ENCODE results near the gene MRPL45. TPM values are rescaled to one million over a fixed set of nuclear protein-coding genes. Genes with fewer than 3 reads are reported as not detected.

MRPL45 gene
- total RNA-seq, 1 donor from 2014 or later, result 46.3 TPM

GRCh38 chr17:38322156-38322779 is 25.3 kb downstream of the MRPL45 start:
- Mint-ChIP-seq H3K36me3 (ENCODE audit: insufficient read depth) (peaks cover 17% of the 10 kb centered on the region), H3K27ac (no peak overlapping the region), H3K27me3 (peaks cover 5% of the 10 kb centered on the region), H3K4me1 (ENCODE audit: low read depth) (peaks cover 19% of the 10 kb centered on the region), H3K9me3 (ENCODE audit: low read depth) (no peaks in the 10 kb centered on the region), H3K4me3 (ENCODE audit: low read depth) (no peak overlapping the region)
- TF ChIP-seq CTCF (IDR thresholded peaks at IDR 0.05; ENCODE audit: unreplicated experiment), result peak; percentile 73
- peak; percentile 63 for DNase-seq (ENCODE audit: low spot score, unreplicated experiment)

GRCh38 chr17:38322897-38323296 is 25.9 kb downstream of the MRPL45 start:
- no peak overlapping the region for H3K4me3 Mint-ChIP-seq (ENCODE audit: low read depth)
- no peak for TF ChIP-seq CTCF (IDR thresholded peaks at IDR 0.05; ENCODE audit: unreplicated experiment)
- peaks cover 15% of the 10 kb centered on the region for H3K36me3 Mint-ChIP-seq (ENCODE audit: insufficient read depth)
- peaks cover 9% of the 10 kb centered on the region for H3K27me3 Mint-ChIP-seq
- no peak overlapping the region for H3K27ac Mint-ChIP-seq
- no peaks in the 10 kb centered on the region for H3K9me3 Mint-ChIP-seq (ENCODE audit: low read depth)
- peaks cover 19% of the 10 kb centered on the region for H3K4me1 Mint-ChIP-seq (ENCODE audit: low read depth)
- no peak for DNase-seq (ENCODE audit: low spot score, unreplicated experiment)

- peaks cover 17% of the 10 kb centered on the region for H3K27me3 Mint-ChIP-seq
- H3K27ac Mint-ChIP-seq, result no peak overlapping the region
- no peak for DNase-seq (ENCODE audit: low spot score, unreplicated experiment)
- H3K4me3 Mint-ChIP-seq (ENCODE audit: low read depth), result no peak overlapping the region
- H3K36me3 Mint-ChIP-seq (ENCODE audit: insufficient read depth), result peaks cover 12% of the 10 kb centered on the region
- H3K4me1 Mint-ChIP-seq (ENCODE audit: low read depth), result peaks cover 19% of the 10 kb centered on the region
- TF ChIP-seq CTCF (IDR thresholded peaks at IDR 0.05; ENCODE audit: unreplicated experiment), result no peak
- no peaks in the 10 kb centered on the region for H3K9me3 Mint-ChIP-seq (ENCODE audit: low read depth)
Observed at GRCh38 chr17:38324141-38324697, 27.3 kb downstream of the MRPL45 start.

GRCh38 chr17:38324772-38325171 is 27.8 kb downstream of the MRPL45 start:
- no peak for TF ChIP-seq CTCF (IDR thresholded peaks at IDR 0.05; ENCODE audit: unreplicated experiment)
- peaks cover 11% of the 10 kb centered on the region for H3K36me3 Mint-ChIP-seq (ENCODE audit: insufficient read depth)
- no peak overlapping the region for H3K4me3 Mint-ChIP-seq (ENCODE audit: low read depth)
- H3K27ac Mint-ChIP-seq, result peak overlapping the region; percentile 26
- DNase-seq (ENCODE audit: low spot score, unreplicated experiment), result no peak
- H3K27me3 Mint-ChIP-seq, result peaks cover 17% of the 10 kb centered on the region
- H3K9me3 Mint-ChIP-seq (ENCODE audit: low read depth), result no peaks in the 10 kb centered on the region
- H3K4me1 Mint-ChIP-seq (ENCODE audit: low read depth), result peaks cover 19% of the 10 kb centered on the region

- Mint-ChIP-seq H3K27ac (peak overlapping the region; percentile 26), H3K4me3 (ENCODE audit: low read depth) (no peak overlapping the region), H3K9me3 (ENCODE audit: low read depth) (no peaks in the 10 kb centered on the region), H3K27me3 (peaks cover 17% of the 10 kb centered on the region), H3K4me1 (ENCODE audit: low read depth) (peaks cover 19% of the 10 kb centered on the region), H3K36me3 (ENCODE audit: insufficient read depth) (peaks cover 8% of the 10 kb centered on the region)
- DNase-seq (ENCODE audit: low spot score, unreplicated experiment), result no peak
- no peak for TF ChIP-seq CTCF (IDR thresholded peaks at IDR 0.05; ENCODE audit: unreplicated experiment)
Observed at GRCh38 chr17:38325221-38325851, 28.4 kb downstream of the MRPL45 start.

Data from progenitor cell of endocrine pancreas (in vitro differentiated cells).